ENCODE data around the gene MOV10. TPM values are rescaled to one million over a fixed set of nuclear protein-coding genes. Genes with fewer than 3 reads are reported as not detected.

Gene MOV10
- total and polyA plus RNA-seq, 9 of the 15 experiments (the other 6 are each of a cell fraction or from before 2014, with no cell fraction given) = 16.7 to 105 (median 49.5) TPM

- TF ChIP-seq MYC (IDR thresholded peaks at IDR 0.05; ENCODE audit: low read depth, low read length) (peak; percentile 67), MYC (CRISPR knock-in tag; IDR thresholded peaks at IDR 0.05; ENCODE audit: borderline replicate concordance, low read depth) (no peak), RAD51 (IDR thresholded peaks at IDR 0.05; ENCODE audit: borderline replicate concordance, low read depth) (0 out of 2 replicates have a peak, but pooled peaks have one; percentile 10), CTBP1 (IDR thresholded peaks at IDR 0.05; ENCODE audit: borderline replicate concordance) (peak; percentile 88), NR4A1 (CRISPR knock-in tag; IDR thresholded peaks at IDR 0.05) (no peak), NR4A1 (tag; IDR thresholded peaks at IDR 0.05) (0 out of 2 replicates have a peak, but pooled peaks have one; percentile 26), NR1H2 (CRISPR knock-in tag; IDR thresholded peaks at IDR 0.05) (no peak), RBFOX2 (IDR thresholded peaks at IDR 0.05; ENCODE audit: low read depth, low read length) (peak; percentile 43), ZMIZ1 (IDR thresholded peaks at IDR 0.05; ENCODE audit: low read depth in 2 of 2, low read length in 2 of 2) (0 out of 4 replicates have a peak, but pooled peaks of 1 of the 2 experiments have one; percentile 9), HMGN3 (IDR thresholded peaks at IDR 0.05; ENCODE audit: borderline replicate concordance, extremely low read depth, insufficient read length, low read depth, low read length) (peak; percentile 38), SRF (CRISPR knock-in tag; IDR thresholded peaks at IDR 0.05) (peak in 1 of 2 experiments; percentile 51; a peak in 2 of 4 replicates), ZNF146 (CRISPR knock-in tag; IDR thresholded peaks at IDR 0.05; ENCODE audit: unreplicated experiment) (no peak), CHD2 (IDR thresholded peaks at IDR 0.05; ENCODE audit: low read depth, low read length) (peak; percentile 90), NR2C2 (CRISPR knock-in tag; IDR thresholded peaks at IDR 0.05) (peak; percentile 63; the same call in 1 of the 2 replicates), NR2C2 (tag; IDR thresholded peaks at IDR 0.05) (no peak; the same call in none of the 2 replicates), GATAD2B (IDR thresholded peaks at IDR 0.05; ENCODE audit: borderline replicate concordance) (peak; percentile 92), JUNB (CRISPR knock-in tag; conservative IDR thresholded peaks at IDR 0.05) (no peak), CC2D1A (IDR thresholded peaks at IDR 0.05) (peak; percentile 86), MAFK (IDR thresholded peaks at IDR 0.05; ENCODE audit: low read length) (peak; percentile 4; the same call in 1 of the 2 replicates), NFIC (IDR thresholded peaks at IDR 0.05) (peak; percentile 57; the same call in 1 of the 2 replicates), CHAMP1 (IDR thresholded peaks at IDR 0.05) (no peak), TRIM28 (IDR thresholded peaks at IDR 0.05) (peak; percentile 36; the same call in 1 of the 2 replicates), PHB (CRISPR knock-in tag; IDR thresholded peaks at IDR 0.05) (0 out of 2 replicates have a peak, but pooled peaks have one; percentile 20), ZSCAN29 (IDR thresholded peaks at IDR 0.05) (peak; percentile 32; the same call in 1 of the 2 replicates), ZEB2 (IDR thresholded peaks at IDR 0.05) (peak; percentile 26; the same call in 1 of the 2 replicates)
Observed at GRCh38 chr1:112707221-112708001, 33.0 kb downstream of the MOV10 start (continued).
